ENCODE results near the gene RGMA. TPM values are rescaled to one million over a fixed set of nuclear protein-coding genes. Genes with fewer than 3 reads are reported as not detected.
A peak's percentile ranks its signal among the peaks of the same experiment; 100 is the strongest.

Gene RGMA
- total RNA-seq, 2 donors from 2014 or later, result 37.7 to 67.1 TPM

GRCh38 chr15:93073465-93073952 is 15.5 kb downstream of the RGMA start:
- H3K27ac ChIP-seq (ENCODE audit: low read depth, low read length), result no peak overlapping the region
- WGBS, 2 experiments (ENCODE audit: insufficient coverage in 1 of 2, insufficient read length in 1 of 2), result 48 to 55% methylated on average over 18 to 30 of the region's 30 CpGs
- H3K27me3 Mint-ChIP-seq (ENCODE audit: insufficient read depth), result peaks cover 38% of the 10 kb centered on the region
- peaks cover 27% of the 10 kb centered on the region for H3K36me3 Mint-ChIP-seq (ENCODE audit: low read depth)
- H3K4me1 Mint-ChIP-seq, result peaks cover 40% of the 10 kb centered on the region
- no peaks in the 10 kb centered on the region for H3K9me3 ChIP-seq (ENCODE audit: control insufficient read depth, low read length)
- H3K36me3 ChIP-seq (ENCODE audit: control insufficient read depth, insufficient read depth, low read length), result peaks cover 22% of the 10 kb centered on the region
- peak overlapping the region; percentile 86 for H3K27ac Mint-ChIP-seq
- H3K4me3 Mint-ChIP-seq, result peak overlapping the region; percentile 86
- no peaks in the 10 kb centered on the region for H3K9me3 Mint-ChIP-seq
- H3K27me3 ChIP-seq (ENCODE audit: control insufficient read depth, insufficient read depth, low read length, poor library complexity, severe bottlenecking), result no peaks in the 10 kb centered on the region
- peak; percentile 80 for DNase-seq
- H3K4me1 ChIP-seq (ENCODE audit: control insufficient read depth, insufficient read depth, low read length), result peaks cover 14% of the 10 kb centered on the region
- no peak overlapping the region for H3K9ac ChIP-seq (ENCODE audit: extremely low read depth, low read length, poor library complexity, severe bottlenecking)
- no peak for TF ChIP-seq CTCF (conservative IDR thresholded peaks at IDR 0.05)
- peak overlapping the region; percentile 98 for H3K4me3 ChIP-seq (ENCODE audit: low read length)

- peaks cover 38% of the 10 kb centered on the region for H3K27me3 Mint-ChIP-seq (ENCODE audit: insufficient read depth)
- peaks cover 47% of the 10 kb centered on the region for H3K4me1 Mint-ChIP-seq
Observed at GRCh38 chr15:93072411-93073394, 16.3 kb downstream of the RGMA start.

DNA sequence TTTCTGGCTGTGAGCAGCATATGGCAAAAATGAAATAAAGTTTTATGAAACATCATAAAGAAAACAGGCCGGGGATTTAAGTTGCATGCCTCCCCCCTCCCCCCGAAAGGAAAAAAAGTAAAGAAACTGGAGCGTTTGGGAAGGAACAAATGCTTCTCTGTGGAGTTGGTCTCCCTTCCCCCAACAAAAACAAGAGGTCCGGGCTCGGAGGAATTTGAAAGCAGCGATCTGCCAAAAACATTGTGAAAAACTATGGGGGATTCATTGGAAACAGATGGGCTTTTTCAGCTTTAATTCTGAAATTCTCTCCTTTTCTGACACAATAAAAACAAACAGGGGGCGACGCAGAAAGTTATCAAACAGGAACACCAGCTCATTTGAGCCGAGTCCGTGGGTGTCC is 17.0 kb downstream of the RGMA start:
- Mint-ChIP-seq H3K36me3 (ENCODE audit: low read depth) (peaks cover 37% of the 10 kb centered on the region), H3K27ac (peak overlapping the region; percentile 88), H3K4me1 (peaks cover 51% of the 10 kb centered on the region), H3K4me3 (peak overlapping the region; percentile 86), H3K9me3 (no peaks in the 10 kb centered on the region), H3K27me3 (ENCODE audit: insufficient read depth) (peaks cover 35% of the 10 kb centered on the region)
- H3K27ac ChIP-seq (ENCODE audit: low read depth, low read length), result peak overlapping the region; percentile 81
- DNase-seq, result no peak
- H3K9ac ChIP-seq (ENCODE audit: extremely low read depth, low read length, poor library complexity, severe bottlenecking), result peak overlapping the region; percentile 88
- H3K9me3 ChIP-seq (ENCODE audit: control insufficient read depth, low read length), result no peaks in the 10 kb centered on the region
- H3K4me1 ChIP-seq (ENCODE audit: control insufficient read depth, insufficient read depth, low read length), result peaks cover 15% of the 10 kb centered on the region
- WGBS, 2 experiments (ENCODE audit: insufficient coverage in 1 of 2, insufficient read length in 1 of 2), result 0 to 3% methylated on average over 7 to 10 of the region's 10 CpGs
- peak overlapping the region; percentile 98 for H3K4me3 ChIP-seq (ENCODE audit: low read length)
- H3K36me3 ChIP-seq (ENCODE audit: control insufficient read depth, insufficient read depth, low read length), result peaks cover 36% of the 10 kb centered on the region
- TF ChIP-seq CTCF (conservative IDR thresholded peaks at IDR 0.05), result no peak
- H3K27me3 ChIP-seq (ENCODE audit: control insufficient read depth, insufficient read depth, low read length, poor library complexity, severe bottlenecking), result no peaks in the 10 kb centered on the region

More at GRCh38 chr15:93072411-93073394, 16.3 kb downstream of the RGMA start:
- peaks cover 33% of the 10 kb centered on the region for H3K36me3 Mint-ChIP-seq (ENCODE audit: low read depth)
- WGBS, 2 experiments (ENCODE audit: insufficient coverage in 1 of 2, insufficient read length in 1 of 2), result 0% methylated on average over 16 to 94 of the region's 96 CpGs
- peak overlapping the region; percentile 86 for H3K4me3 Mint-ChIP-seq
- no peaks in the 10 kb centered on the region for H3K9me3 Mint-ChIP-seq
- Histone ChIP-seq H3K36me3 (ENCODE audit: control insufficient read depth, insufficient read depth, low read length) (peaks cover 29% of the 10 kb centered on the region), H3K27me3 (ENCODE audit: control insufficient read depth, insufficient read depth, low read length, poor library complexity, severe bottlenecking) (no peaks in the 10 kb centered on the region), H3K9me3 (ENCODE audit: control insufficient read depth, low read length) (no peaks in the 10 kb centered on the region), H3K27ac (ENCODE audit: low read depth, low read length) (peak overlapping the region; percentile 81), H3K9ac (ENCODE audit: extremely low read depth, low read length, poor library complexity, severe bottlenecking) (peak overlapping the region; percentile 88), H3K4me3 (ENCODE audit: low read length) (peak overlapping the region; percentile 98), H3K4me1 (ENCODE audit: control insufficient read depth, insufficient read depth, low read length) (peaks cover 15% of the 10 kb centered on the region)
- no peak for TF ChIP-seq CTCF (conservative IDR thresholded peaks at IDR 0.05)
- peak overlapping the region; percentile 88 for H3K27ac Mint-ChIP-seq
- peak; percentile 95 for DNase-seq

Data from endodermal cell (in vitro differentiated cells).